HG02852 (cell line): ENCODE results near the gene NLK.
"Not testable (repeated sequence)": the region's sequence is repeated elsewhere in the genome, so short reads cannot be mapped to it uniquely, and the experiment has no call there.

Experiments used
- ATAC-seq: cut with Tn5 transposase; IDR thresholded peaks from one replicate; pipeline ENCODE4 v1.9.1; 2021; ENCODE audit warnings: mild to moderate bottlenecking, moderate library complexity; ENCODE audit not compliant: unreplicated experiment

The NLK gene

GRCh38 chr17:28227316-28228108 lies 185.0 kb downstream of the NLK start:
- ATAC-seq: no peak

GRCh38 chr17:28228109-28228840 lies 185.8 kb downstream of the NLK start:
- ATAC-seq: no peak

GRCh38 chr17:28228986-28229729 lies 186.7 kb downstream of the NLK start:
- no peak for ATAC-seq

- no peak for ATAC-seq
These were observed 187.5 kb downstream of the NLK start for GRCh38 chr17:28230011-28230410.

GRCh38 chr17:28230607-28231006 lies 188.1 kb downstream of the NLK start:
- ATAC-seq: not testable (repeated sequence)

- not testable (repeated sequence) for ATAC-seq
These were observed 189.1 kb downstream of the NLK start for GRCh38 chr17:28231624-28232023.

GRCh38 chr17:28232966-28233870 lies 190.7 kb downstream of the NLK start:
- ATAC-seq: not testable (repeated sequence)

GRCh38 chr17:28233872-28234856 lies 191.7 kb downstream of the NLK start:
- ATAC-seq: not testable (repeated sequence)

GRCh38 chr17:28235066-28235700 lies 192.7 kb downstream of the NLK start:
- not testable (repeated sequence) for ATAC-seq

- ATAC-seq: not testable (repeated sequence)
These were observed 193.7 kb downstream of the NLK start for GRCh38 chr17:28236033-28236653.

- not testable (repeated sequence) for ATAC-seq
These were observed 196.2 kb downstream of the NLK start for GRCh38 chr17:28238547-28239270.

- no peak for ATAC-seq
These were observed 196.8 kb downstream of the NLK start for GRCh38 chr17:28239271-28239624.

GRCh38 chr17:28240688-28241340 lies 198.3 kb downstream of the NLK start:
- ATAC-seq: no peak

GRCh38 chr17:28242791-28243190 lies 200.3 kb downstream of the NLK start:
- ATAC-seq: no peak

GRCh38 chr17:28243268-28243667 lies 200.8 kb downstream of the NLK start:
- not testable (repeated sequence) for ATAC-seq

GRCh38 chr17:28244446-28244845 lies 202.0 kb downstream of the NLK start:
- no peak for ATAC-seq
